DMS 273 (cell line): ENCODE results near the gene SPESP1.
A peak's percentile ranks its signal among the peaks of the same experiment; 100 is the strongest.

Experiments
- DNase-seq: peaks from one replicate; lab custom pipeline; 2025; ENCODE audit not compliant: unreplicated experiment; lab: John Stamatoyannopoulos, UW

Gene SPESP1

DNA sequence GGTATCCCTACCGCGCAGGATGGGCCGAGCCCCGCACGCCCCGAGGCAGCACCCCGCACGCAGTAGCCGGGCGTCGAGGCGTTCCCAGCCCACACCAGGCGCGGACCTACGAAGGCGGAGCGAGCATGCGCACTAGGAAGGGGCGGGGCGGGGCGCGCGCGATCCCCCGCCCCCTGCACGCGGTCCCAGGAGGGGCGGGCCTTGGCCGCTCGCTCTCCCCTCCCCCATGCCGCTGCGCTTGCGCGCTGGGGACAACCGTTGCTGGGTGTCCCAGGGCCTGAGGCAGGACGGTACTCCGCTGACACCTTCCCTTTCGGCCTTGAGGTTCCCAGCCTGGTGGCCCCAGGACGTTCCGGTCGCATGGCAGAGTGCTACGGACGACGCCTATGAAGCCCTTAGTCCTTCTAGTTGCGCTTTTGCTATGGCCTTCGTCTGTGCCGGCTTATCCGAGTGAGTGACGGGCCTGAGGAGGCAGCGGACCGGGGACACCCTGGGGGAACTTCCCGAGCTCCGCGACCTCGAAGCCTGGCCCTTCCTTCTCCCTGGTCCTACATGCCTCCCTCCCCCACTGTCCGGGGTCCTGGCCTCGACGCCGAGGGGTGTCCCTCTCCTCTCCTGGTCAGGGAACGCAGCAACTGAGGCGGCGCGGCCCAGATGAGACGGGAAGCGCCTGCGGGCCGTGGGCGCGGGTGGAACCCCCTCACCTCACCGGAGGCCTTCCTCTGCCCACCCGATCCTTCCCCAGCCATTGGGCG is at the start of gene SPESP1:
SPESP1 (plus strand) TSS at position 258 of the 755 bp plus-strand sequence; CDS start at position 387, 129 bp downstream.
- no peak for DNase-seq

- no peak for DNase-seq
Measured at GRCh38 chr15:68885070-68885469, 45.3 kb upstream of the SPESP1 start.

DNA sequence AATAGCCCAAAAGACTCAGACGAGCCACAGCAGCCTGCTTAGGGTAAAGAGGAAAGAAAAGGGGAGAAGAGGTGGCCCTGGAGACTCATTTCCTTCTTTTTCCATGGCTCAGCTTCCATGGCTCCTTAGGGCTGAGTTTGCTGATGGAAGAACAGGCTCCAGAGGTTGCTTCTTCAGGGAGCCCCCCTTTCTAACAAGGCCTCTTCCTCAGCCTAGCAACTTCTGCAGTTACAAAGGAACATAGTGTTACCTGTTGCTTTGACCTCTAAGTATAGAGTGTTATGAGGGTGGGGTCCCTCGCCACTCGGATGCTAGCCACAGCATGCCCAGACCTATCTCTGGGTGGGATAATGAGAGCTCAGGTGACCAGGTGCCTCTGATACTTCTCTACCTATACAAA is 43.2 kb upstream of the SPESP1 start:
- no peak for DNase-seq

GRCh38 chr15:68887819-68888218 is 42.5 kb upstream of the SPESP1 start:
- DNase-seq: no peak

DNA sequence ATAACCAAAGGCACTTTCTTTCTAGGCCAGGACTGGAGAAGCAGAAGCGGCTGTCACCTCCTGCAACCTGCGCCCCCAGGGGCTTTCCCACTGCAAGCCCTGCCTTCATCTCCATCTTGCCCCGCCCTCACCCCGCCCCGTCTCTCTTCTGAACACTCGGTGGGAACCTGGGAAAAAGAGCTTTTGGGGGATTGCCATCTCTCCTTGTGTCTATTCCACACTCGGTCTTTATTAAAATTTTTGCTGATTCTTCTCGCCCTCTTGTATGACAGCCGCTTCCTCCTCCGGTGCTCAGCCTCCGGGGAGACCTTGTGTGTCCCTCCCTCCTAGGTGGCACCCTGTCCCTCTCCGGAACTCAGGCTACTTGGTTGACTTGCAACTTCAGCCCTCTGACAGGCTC is 41.9 kb upstream of the SPESP1 start:
- no peak for DNase-seq

DNA sequence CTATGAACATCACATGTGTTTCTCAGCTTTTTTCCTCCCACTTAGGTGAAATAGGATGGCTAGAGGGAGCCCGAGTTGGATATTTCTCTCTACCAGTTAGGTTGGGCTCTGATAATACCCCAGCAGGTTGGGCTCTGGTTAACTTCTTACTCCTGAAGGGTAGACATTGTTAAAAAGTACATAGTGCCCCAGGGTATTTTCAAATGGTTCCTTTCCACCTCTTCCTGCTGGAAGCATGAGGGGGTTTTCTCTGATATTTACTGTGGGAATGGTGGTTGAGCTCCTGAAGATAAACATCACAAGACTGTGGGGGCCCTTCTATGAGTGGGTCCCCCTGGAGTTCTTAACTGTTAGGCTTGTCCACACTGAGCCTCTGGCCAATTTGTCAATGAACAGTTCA is 36.1 kb upstream of the SPESP1 start:
- no peak for DNase-seq

DNA sequence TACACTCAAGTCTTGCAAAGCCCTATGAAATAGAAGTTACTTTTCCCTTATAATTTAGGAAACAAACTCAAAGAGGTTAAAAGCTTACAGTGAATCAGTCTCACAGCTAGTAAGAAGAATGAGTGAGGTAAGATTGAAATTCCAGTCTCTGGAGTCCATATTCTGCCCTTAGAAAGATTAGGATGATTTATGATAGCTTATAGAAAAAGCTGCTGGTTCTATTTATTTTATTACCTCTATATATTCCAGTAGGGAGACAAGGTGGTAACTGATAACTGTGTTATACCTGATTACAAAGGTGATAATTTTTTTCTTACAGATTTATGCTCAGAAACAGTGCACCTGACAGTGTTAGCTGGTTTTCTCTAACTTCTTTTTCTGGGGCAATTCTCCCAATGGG is 34.1 kb upstream of the SPESP1 start:
- no peak for DNase-seq

DNA sequence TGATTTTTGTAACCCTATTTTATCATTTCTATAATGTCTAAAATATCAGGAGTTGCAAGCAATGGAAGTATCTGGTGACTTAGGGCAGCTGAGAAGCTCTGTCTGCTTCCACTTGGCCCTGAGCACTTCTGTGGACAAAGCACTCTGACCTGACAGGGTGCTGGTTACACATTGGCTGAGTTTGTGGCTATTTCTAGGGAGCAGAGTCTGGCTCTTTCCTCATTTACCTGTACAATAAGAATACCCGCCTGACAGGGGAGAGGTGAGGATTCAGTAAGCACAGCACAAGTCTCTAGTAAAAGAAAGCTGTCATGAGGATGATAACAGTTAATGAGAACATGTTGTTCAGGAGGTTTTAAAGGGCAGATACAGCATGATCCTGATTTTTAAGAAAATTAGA is 33.3 kb upstream of the SPESP1 start:
- DNase-seq: no peak

- no peak for DNase-seq
Measured at GRCh38 chr15:68900027-68900426, 30.3 kb upstream of the SPESP1 start.

GRCh38 chr15:68907396-68907923 is 22.9 kb upstream of the SPESP1 start:
- no peak for DNase-seq

DNA sequence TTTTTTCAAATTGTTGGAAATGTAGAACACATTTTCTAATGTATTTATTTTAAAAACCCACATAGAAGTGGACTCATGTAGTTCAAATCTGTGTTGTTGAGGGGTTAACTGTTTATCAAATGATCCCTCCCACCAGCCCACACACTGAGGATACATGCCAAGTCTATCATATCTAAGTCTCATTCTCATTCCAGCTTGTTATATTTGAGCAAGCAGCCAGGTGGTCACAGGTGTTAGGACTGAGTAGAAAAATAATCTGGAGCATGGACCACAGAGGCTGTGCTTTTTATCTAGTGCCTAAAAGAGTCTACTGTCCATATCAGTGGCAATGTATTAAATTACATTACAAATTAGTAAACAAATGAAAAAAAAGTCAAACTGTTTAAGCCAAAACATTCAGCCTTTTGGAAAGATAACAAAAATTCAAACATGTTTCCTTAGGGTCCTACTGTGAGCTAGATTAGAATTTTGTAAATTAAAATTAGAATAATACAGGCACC is 20.7 kb upstream of the SPESP1 start:
- no peak for DNase-seq

DNA sequence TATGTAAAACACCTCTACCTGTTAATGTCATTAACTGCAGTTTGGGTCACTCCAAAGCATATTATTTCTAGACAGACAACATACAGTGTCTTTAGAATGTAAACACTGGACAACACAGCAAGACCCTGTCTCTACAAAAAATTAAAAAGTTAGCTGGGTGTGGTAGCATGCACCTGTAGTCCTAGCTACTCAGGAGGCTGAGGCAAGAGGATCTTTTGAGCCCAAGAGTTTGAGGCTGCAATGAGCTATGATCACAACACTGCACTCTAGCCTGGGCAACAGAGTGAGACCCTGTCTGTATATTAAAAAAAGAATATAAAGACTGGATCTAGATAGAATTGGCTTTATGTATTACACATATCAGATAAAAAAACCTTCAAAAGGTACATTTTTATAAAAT is 20.0 kb upstream of the SPESP1 start:
- DNase-seq: no peak

GRCh38 chr15:68910816-68911215 is 19.5 kb upstream of the SPESP1 start:
- no peak for DNase-seq

GRCh38 chr15:68921926-68922325 is 8.4 kb upstream of the SPESP1 start:
- no peak for DNase-seq

GRCh38 chr15:68924866-68925560 is 5.3 kb upstream of the SPESP1 start:
- DNase-seq: peak; percentile 87

DNA sequence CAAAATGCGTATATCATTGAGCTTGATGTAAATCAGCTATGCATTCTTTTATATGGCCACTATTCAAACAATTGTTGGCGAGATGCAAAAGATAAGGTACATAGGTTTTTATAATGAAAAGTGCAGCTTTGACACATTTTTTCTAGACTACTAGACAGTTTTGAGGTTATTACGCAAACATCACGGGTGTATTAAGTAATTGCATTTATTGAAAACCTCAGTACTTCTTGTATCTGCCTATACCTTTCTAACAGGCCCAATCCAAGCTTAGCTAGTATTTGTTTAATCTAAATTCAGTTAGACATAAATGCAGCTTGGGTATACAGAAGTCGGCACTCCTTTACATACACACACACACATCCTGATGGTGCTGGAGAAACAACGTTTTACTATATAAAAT is 2.7 kb downstream of the SPESP1 start:
- DNase-seq: no peak

DNA sequence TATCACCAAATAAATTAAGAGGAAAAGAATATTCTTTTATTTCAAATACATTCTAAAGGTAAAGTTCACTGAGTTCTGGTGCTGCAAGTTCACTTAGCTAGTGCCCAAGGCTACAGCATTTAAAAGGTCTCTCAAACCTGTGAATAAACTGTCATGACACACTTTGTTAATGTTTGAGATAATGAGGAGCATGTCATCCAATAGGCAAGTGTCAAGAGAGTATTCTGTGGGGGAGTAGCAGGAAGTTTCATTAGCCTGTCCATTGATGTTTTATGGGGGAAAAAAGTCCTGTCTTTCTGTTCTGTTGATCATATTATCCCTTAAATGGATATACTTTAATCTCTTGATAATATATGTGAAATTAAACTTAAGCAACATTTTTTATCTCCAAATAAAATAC is 4.0 kb downstream of the SPESP1 start:
- no peak for DNase-seq

- DNase-seq: peak; percentile 17
Measured at GRCh38 chr15:68935400-68935937, 5.1 kb downstream of the SPESP1 start.

- DNase-seq: no peak
Measured at GRCh38 chr15:68939501-68939900, 9.2 kb downstream of the SPESP1 start.

DNA sequence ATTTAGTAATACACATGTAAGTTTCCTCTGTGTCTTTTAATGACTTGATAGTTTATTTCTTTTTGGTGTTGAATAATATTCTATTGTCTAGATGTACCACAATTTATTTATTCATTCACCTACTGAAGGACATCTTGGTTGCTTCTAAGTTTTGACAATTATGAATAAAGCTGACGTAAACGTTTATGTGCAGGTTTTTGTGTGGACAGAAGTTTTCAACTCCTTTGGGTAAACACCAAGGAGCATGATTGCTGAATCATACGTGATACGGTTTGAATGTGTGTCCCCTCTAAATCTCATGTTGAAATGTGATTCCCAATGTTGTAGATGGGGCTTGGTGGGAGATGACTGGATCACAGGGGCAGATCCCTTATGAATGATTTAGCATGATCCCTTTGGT is 21.5 kb downstream of the SPESP1 start:
- DNase-seq: no peak

- DNase-seq: no peak
Measured at GRCh38 chr15:68957696-68958095, 27.4 kb downstream of the SPESP1 start.

- no peak for DNase-seq
Measured at GRCh38 chr15:68958597-68958996, 28.3 kb downstream of the SPESP1 start.
